Urothelium cell line (cell line): ENCODE data around the gene NPEPL1.
A peak's percentile ranks its signal among the peaks of the same experiment; 100 is the strongest.

Experiments
- DNase-seq: peaks from one replicate; pipeline ENCODE4 v3.0.0; 2011; ENCODE audit warnings: low spot score, mixed read lengths
- FAIRE-seq: peaks from 2 replicates; lab custom pipeline; 2011; peaks lifted over from hg19 to GRCh38; lab: Jason Lieb, UNC

Gene NPEPL1

DNA sequence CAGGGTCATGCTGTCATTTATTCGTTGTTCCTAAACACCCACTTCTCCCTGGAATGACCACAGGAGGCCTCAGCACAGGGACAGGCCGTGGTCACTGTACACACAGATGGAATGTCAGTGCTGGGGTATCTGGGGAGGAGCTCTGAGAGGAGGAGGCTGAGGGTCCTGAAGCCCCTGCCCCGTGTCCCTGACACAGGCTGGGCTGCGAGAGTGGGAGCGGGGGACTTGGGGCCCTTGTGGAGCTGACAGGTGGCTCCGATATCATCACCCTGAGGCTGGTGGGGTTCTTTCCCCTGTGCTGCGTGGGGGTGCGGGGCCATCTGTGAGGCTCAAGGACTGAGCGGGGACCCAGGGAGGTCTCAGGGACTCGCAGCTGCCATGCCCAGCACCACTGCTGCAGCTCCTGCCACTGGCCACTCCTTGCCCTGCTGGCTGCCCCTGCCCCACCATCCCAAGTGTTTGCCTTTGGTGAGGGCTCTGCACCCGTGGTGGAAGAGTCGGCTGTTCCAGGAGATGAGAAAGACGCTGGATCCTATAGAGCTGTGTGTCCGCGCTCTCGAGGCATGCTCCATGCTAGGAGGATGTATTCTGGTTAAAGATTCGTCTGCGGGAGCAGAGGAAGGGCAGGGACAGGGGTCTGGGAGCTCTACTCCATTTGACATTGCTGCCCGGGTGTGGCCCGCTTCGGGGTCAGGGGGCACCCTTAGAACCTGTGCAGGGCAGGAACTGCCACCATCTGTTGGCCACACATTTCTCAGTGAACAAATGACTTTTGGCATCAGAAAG is 18.9 kb downstream of the NPEPL1 start:
- no peak for FAIRE-seq

GRCh38 chr20:58712151-58712791 is 19.7 kb downstream of the NPEPL1 start:
- no peak for FAIRE-seq
- DNase-seq, result no peak

More for the DNA sequence above, 18.9 kb downstream of the NPEPL1 start:
- DNase-seq, result no peak

GRCh38 chr20:58712806-58713731 is 20.5 kb downstream of the NPEPL1 start:
- DNase-seq, result no peak
- FAIRE-seq, result no peak

GRCh38 chr20:58713801-58714339 is 21.3 kb downstream of the NPEPL1 start:
- FAIRE-seq (no peak), DNase-seq (no peak)

- FAIRE-seq (no peak), DNase-seq (no peak)
Observed at GRCh38 chr20:58714340-58714922, 21.8 kb downstream of the NPEPL1 start.

- FAIRE-seq (no peak), DNase-seq (no peak)
Observed at GRCh38 chr20:58714923-58715351, 22.3 kb downstream of the NPEPL1 start.

- no peak for DNase-seq
- FAIRE-seq, result no peak
Observed at GRCh38 chr20:58715391-58715800, 22.8 kb downstream of the NPEPL1 start.

DNA sequence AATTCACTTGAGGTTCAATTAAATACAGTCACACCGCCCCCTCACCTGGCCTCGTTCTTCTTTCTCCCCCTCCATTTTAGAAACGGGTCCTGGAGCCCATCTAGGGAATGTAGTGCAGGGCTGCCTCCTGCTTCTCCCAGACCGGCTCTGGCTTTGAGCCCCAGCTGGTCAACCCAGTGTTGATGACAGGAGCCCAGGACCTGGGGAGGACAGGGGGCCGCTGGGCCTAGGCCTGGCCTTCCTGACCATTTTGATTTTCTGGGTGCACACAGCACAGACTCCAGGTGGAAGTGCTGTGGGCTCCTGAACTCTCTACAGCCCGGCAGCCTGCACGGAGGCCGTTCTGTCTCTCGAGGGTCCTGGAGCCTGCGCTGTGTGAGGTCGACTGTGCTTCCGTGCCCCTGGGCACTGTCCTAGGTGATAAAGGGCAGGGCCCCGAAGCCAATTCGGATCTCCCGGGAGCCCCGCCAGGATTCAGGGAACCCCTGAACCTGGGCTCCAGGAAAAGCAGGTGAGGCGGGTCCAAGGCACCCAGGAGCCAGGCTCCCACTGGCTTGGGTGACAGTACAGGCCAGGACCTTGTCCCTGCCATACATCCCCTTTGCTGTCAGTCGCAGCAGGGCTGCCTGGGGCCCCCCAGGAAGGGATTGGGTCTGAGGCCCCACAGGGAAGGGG is 23.3 kb downstream of the NPEPL1 start:
- FAIRE-seq (no peak), DNase-seq (no peak)

DNA sequence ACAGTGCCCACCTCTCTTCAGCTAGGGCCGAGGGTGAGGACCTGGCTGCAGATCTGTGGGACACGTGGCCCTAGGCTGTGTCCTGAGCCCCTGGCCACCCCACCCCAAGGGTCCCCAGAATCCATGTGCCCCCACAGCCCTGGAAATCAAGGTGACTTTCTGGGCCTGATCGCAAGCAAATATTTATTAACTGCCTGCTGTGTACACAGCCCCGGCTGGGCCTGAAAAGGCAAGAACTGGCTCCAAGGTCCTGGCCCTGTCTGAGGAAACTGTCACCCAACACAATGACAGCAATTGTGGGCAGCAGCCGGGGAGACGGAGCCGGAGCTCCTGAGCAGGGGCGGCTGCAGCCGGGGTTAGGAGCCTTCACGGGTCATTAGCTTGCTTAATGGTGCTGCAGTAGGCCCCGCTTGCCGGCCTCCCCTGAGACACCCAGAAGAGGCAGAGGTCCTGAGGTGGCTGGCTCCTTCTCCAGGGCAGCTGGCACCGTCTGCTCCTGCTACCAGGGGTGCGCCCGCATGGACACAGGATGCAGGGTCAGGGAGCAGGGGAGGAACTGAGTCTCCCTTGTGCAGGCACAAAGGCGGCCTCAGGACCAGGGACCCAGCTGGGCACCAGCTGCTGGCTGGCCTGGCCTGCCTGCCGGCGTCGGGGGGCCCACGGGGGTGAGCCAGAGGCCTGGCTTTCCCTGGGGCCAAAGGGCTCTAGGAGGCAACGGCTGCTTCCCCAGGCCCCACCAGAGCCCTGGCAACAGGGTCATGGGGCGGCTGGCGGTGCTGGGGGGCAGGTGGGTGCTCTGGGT is 24.1 kb downstream of the NPEPL1 start:
- no peak for FAIRE-seq
- DNase-seq, result no peak

DNA sequence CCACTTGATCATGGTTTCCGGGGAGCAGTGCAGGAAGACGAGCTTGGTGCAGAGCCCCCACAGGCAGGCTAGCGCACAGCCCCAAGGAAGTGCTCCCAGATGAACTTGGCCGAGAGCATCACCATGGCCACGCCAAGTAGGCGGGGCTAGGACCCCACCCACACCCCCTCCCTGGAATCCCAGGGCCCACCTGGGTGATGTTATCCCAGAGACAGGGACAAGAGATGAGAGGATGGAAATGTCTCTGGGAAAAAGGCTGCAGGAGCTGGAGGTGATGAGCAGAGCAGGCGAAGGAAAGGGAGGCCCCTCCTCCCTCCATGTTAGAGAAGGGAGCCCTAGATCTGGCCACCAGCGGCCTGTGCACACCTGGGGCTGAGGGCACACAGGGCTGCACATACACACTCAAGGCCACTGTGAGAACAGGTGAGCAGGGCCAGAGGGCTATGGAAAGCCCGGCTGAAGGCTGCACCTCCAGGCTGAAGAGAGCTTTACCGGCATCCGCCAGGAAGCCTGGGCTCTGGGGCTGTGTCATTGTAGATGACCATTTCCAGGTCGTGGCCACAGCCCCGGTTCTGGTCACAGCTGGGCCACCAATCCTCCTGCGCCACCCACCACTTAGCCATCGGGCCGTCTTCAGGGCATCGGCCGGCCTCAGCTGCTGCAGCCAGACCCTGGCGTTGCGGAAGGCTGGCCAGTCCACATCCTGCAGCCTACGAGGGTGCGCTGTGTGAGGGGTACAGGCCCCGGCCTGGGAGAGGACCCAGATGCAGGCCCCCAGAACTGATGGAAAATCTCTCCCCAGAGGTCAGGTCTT is 24.9 kb downstream of the NPEPL1 start:
- no peak for FAIRE-seq
- DNase-seq, result no peak

- DNase-seq, result no peak
- no peak for FAIRE-seq
Observed at GRCh38 chr20:58718121-58718563, 25.5 kb downstream of the NPEPL1 start.

DNA sequence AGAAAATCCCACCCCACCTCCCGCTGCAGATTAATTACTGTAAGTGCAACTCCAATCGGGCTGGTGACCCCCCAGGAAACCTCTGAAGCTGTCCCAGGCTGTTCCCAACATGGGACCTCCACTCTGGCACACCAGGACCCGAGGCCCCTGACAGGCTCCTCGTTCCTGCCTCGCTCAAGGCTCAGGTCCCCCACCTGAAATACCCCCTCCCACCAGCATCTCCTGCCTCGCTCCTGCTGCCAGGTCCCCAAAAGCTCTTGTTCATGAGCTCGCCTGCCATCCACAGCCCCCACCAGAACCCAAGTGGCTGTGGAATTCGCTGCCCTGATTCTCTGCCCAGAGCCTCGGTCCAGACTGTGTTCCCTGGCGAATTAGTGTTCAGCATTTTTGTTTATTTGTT is 26.1 kb downstream of the NPEPL1 start:
- FAIRE-seq, result no peak

GRCh38 chr20:58719258-58719657 is 26.7 kb downstream of the NPEPL1 start:
- FAIRE-seq (peak; percentile 27), DNase-seq (no peak)

More for the DNA sequence above, 26.1 kb downstream of the NPEPL1 start:
- DNase-seq, result no peak

- FAIRE-seq (peak; percentile 56), DNase-seq (no peak)
Observed at GRCh38 chr20:58719971-58720371, 27.4 kb downstream of the NPEPL1 start.

GRCh38 chr20:58720890-58721289 is 28.3 kb downstream of the NPEPL1 start:
- no peak for DNase-seq
- FAIRE-seq, result no peak

DNA sequence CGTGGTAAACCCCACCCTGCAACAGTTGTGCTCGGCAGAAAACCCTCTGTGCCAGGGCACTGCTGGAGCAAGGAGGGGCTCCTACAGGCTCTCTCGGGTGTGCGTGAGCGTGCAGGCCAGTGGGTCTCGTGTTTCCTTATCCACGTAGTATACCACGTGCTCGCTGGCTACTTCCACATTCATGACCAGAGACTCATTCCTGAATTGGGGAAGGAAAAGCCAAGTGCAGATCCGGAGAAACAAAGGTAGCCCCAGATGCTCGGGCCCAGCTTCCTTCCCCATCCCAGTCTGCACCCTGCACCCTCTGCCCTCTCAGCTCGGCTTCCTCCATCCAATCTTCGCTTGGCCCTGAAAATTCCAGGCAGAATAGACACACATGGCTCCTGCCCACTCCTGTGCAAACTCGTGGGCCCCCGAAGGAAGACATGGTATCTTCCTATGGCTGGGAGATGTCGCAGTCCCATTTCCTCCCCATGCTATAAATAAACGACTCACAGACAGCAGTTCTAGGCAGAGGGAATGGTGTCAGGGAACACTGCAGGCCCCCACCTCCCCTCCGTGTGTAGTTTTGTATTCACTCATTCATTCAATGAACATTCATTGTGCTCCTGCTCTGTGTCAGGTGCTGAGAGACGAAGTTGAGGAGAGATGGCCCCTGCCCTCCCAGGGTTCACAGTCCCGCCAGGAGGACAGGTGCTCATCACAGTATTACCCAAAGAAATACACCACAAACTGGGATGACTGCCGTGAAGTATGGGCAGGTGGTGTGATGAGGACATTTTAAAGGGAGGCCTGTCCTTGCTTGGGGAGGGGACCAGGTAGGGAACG is 29.6 kb downstream of the NPEPL1 start:
- DNase-seq, result no peak
- no peak for FAIRE-seq

GRCh38 chr20:58722877-58723627 is 30.5 kb downstream of the NPEPL1 start:
- FAIRE-seq, result no peak
- no peak for DNase-seq
